NCI-H748 treated with DMSO at 0.1 percent for 48 hours (cell line): ENCODE results near the gene LEMD1.

Experiments used
- DNase-seq: peaks from one replicate; lab custom pipeline; 2025; lab: John Stamatoyannopoulos, UW

The LEMD1 gene, protein sequence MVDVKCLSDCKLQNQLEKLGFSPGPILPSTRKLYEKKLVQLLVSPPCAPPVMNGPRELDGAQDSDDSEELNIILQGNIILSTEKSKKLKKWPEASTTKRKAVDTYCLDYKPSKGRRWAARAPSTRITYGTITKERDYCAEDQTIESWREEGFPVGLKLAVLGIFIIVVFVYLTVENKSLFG

DNA sequence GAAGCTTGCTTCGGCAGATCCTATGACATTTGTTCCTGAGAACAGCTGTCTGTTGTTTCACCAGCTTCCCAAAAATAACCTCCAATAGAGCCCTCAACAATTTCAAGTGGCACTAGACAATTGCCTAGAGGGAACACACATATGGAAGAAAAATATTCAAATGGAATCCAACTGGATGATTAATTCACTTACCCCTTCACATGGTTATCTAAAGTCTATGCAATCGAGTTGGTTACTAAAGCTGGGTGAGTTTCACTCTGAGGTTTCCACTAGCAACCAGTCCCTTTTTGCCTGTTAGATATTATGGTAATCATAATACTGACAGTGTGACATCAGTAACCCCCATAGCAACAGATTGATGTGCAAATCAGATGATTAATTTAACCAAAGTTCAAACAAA lies at the start of gene LEMD1:
LEMD1 (minus strand) TSS at position 259 of the 400 bp plus-strand sequence. CDS start 1,520 bp downstream, outside the sequence.
- DNase-seq, result no peak

DNA sequence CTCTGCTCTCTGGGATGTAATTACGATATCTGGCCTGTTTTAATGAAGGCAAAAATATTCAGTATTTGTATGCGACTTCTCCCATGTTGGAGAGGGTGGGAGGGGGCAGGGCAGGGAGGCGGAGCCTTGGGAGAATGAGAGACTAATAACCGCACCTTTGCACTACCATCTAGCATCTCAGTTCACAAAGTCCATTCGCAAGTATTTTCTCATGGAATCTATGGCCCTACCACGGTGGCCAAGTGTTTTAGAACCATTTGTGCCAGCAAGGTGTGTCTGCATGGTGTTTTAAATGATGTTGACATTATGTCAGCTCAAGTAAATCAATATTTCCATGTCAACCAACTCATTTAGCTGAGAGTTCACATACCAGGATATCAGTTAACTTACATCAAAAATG lies 48.3 kb upstream of the LEMD1 start:
- DNase-seq, result no peak

DNA sequence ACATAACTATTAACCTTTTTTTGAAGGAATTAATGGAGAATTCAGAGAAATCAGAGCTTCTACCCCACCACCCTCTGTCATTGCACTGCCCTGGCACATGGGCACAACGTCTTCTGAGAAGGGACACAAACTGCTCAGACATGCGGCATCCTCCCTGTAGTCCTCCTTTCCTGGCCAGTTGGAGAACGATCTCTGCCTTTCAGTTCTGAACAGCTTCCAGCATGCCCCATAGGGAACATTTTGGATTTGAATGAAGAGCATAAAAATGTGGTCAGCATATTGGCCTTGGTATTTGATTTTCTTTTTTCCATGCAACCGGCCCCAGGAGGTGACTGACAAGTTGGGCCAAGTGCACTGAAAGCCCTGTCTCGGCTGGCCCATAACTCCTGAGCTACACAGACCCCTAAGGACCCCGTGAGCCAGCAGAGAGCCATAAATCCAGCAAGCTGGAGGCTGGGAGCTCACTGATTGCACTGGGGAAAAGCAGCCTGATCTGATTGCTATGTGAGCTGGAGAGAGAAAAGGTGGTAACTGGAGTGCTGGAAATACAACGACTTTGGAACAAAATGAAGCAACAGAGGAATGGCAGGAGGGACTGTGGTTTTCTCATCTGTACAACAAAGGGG lies 44.9 kb upstream of the LEMD1 start:
- no peak for DNase-seq

- DNase-seq, result no peak
These were observed 43.5 kb upstream of the LEMD1 start for GRCh38 chr1:205465392-205465791.

DNA sequence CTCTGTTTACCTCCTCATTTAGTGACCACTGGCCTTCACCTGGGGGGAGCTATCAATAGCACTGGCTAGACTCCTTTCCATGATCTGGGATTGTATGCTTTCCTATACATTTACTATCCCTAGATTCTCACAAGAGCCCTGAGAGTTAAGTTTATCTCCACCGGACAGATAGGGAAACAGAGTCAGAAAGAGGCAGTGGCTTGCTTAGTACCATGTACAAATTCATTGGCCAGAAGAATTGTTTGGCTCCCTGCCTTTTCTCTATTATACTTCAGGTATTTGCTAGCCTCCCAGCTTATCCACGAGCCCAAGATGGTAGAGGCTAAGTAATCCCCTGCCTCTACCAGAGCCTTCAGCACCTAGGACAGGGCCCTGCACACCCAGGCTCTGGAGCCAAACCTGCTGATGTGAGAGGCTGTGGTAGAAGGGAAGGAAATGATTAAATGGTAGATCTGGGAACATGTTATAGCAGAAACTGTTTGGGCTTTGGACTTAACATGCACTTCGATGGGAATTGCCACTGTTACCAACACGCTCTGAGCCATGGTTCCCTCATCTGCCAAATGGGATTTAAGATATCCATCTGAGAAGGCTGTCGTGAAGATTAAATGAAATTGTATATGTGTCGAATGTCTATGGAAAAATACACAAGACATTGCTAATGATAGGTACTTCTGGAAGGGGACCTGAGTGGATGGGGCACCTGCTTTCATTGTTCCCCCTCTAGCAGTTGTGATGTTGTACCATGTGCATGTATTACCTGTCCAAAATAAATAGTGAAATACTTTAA lies 37.1 kb upstream of the LEMD1 start:
- no peak for DNase-seq

DNA sequence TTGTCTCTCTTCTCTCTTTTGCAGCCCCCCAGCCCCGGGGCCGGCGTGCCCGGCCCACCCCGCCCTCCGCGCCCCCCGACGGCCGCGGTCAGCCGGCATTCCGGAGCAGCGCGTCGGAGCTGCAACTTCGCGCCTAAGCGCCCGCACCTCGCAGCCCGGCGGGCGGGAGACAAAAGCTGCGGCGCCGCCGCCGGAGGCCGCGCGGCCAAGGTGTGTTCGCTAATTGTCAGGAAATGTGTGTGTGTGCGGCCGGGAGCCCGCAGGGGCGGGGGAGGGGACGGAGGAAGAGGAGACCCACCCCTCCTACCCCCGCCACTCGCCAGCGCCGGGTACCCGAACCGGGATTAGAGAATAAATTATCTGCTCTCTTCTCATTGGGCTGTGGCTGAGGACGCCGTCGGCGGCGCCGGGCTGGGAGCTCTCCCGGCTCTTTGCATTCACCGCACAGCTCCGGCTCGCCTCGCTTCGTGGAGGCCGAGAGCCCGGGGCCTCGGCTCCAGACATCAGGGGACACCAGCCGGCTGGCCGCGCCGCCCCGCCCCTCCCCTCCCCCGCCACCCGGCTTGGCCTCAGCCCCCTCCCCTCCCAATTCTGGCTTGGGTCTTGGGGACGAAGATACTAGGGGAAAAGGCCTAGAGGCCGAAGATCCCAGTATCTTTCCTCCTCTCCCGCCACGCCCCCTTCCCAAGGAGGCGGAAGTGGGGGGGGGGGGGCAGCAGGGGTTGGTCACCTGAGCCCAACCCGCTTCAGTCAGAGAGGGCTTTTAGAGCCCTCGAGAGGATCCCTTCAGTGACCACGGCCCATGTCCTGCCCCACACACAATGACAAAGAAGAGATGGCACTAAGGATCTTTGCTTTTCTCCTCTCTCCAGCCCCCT lies 35.3 kb upstream of the LEMD1 start:
- DNase-seq, result peak; percentile 32

GRCh38 chr1:205456383-205456867 lies 34.6 kb upstream of the LEMD1 start:
- DNase-seq, result no peak

GRCh38 chr1:205455581-205456382 lies 33.9 kb upstream of the LEMD1 start, which contains the start of gene BLACAT1:
BLACAT1 (minus strand) TSS chr1:205456045.
- peak; percentile 9 for DNase-seq

DNA sequence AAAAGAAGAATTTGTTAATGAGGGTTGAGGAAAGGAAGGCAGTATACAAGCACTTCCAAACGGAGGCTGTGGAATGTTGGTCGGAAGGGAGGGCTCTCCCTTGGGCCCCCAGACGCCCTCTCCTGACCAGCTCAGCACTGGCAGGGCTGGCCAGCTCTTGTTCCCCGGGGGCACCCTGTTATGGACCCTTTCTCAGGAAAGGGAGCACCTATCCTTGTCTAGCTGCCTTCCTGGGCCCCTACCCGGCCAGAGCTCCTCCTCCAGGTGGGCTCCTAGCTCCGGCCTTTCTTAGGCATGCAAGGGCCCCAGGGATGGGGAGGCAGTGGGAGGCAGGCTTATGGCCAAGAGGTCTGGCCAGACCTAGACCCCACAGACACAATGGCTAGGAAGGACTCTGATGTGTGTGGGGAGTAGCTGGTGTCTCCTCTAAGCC lies 33.1 kb upstream of the LEMD1 start:
- no peak for DNase-seq

GRCh38 chr1:205453466-205453865 lies 31.6 kb upstream of the LEMD1 start:
- DNase-seq, result no peak

DNA sequence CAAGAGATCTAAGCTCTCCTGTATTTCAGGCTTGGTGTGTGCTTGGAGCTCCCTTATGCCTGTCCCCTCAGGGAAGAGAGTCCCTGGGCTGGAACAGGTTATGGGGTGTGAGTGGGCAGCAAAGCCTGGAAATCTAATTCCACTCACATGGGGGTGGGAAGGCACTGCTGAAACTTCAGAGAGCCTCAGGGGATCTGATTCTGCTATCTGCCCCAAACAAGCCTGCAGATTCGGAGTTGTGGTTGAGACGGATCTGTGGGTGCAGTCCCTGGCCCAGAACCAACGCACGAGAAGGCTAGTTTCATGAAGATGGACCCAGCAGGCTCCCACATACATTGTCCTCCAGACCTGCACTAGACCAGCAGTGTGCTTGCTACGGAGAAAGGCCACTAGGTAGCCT lies 31.1 kb upstream of the LEMD1 start:
- DNase-seq, result no peak

- no peak for DNase-seq
These were observed 30.5 kb upstream of the LEMD1 start for GRCh38 chr1:205452364-205452763.

DNA sequence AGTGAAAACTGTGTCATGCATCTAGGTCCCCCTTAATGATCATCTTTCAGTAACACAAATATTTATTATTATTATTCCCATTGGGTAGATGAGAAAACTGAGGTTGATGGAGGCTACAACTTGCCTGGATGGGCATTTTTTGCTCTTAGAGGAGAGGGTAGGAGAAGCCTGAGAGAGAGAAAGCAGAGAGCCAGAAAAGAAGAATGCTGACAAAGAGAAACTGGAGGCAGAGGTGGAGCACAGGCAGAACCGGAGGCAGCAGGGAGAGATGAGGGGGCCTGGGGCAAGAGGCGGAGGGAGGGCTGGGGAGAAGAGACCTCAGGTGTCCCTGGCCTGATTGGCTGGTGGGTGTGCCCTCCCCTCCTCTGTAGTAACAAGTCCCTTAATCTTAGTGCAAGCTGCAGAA lies 29.9 kb upstream of the LEMD1 start:
- no peak for DNase-seq

DNA sequence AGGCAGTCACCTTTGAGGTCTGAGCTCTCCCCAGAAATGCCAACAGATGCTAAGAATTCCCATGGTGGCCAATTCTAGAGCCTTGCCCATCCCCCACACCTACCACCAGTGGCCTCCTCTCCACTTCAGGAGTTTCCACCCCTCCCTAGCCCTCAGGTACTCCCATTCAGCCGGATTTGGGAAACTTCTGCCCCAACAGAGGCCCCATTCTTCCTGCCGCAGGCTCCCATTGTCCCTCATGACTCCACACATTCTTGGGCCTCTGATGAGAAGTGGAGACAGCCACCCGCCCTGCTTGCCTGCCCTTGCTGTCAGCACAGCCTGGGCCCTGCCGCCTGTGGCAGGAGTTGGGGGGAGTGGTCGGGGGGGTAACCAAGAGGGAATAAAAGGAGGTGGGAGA lies 29.3 kb upstream of the LEMD1 start:
- no peak for DNase-seq

- DNase-seq, result no peak
These were observed 28.6 kb upstream of the LEMD1 start for GRCh38 chr1:205450448-205450847.

DNA sequence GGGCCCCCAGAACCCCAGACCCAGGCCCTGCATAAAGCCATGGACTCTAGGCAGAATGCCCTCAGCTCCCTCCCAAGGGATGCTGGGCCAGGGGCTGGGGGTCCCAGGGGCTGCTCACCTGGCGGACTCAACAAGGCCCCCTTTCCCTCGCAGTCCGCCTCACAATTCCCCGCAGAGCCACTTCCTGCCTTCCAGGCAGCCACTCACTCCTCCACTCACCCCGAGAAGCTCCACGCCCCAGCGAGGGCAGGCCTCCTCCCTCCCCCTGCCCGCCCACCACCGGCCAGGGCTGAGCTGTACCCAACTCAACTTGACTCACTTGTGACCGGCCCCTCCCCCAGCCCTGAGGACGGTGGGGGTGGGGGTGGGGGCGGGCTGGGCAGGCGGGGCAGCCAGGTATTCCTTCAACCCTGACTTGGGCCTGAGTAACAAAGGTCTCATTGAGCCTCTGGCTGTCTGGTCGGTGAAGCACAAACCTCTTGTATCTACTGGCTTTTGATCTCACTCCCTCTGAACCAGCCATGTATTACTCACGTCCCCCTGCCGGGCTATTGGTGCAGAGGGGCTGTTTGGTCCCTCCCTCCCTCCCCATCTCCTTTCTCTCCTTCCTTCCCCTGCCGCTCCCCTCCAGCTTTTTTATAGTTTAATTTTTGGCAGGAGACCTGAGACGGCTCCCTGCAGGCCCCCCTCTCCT lies 28.0 kb upstream of the LEMD1 start:
- DNase-seq, result no peak

DNA sequence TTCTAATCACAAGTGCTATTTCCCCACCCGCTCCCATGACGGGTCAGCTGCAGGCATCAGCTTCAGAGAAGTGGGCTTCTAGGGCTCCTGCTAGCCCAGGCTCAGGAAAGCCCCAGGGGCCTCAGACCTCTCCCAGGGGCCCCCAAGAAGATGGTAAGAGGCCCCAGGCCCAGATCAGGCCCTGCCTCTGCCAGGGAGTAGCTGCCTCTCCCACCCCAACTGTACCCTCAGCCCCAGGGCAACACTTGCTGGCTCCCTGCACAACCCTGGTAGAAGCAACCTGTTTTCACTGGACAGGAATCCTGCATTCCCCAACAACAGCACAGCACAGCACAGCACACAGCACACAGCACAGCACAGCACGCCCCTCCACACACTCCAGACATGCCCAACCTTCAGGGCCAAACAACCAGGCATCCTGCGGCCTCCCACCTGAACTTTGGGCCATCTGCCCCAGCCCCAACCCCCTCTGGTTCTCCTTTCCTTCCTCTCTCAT lies 27.4 kb upstream of the LEMD1 start:
- no peak for DNase-seq

DNA sequence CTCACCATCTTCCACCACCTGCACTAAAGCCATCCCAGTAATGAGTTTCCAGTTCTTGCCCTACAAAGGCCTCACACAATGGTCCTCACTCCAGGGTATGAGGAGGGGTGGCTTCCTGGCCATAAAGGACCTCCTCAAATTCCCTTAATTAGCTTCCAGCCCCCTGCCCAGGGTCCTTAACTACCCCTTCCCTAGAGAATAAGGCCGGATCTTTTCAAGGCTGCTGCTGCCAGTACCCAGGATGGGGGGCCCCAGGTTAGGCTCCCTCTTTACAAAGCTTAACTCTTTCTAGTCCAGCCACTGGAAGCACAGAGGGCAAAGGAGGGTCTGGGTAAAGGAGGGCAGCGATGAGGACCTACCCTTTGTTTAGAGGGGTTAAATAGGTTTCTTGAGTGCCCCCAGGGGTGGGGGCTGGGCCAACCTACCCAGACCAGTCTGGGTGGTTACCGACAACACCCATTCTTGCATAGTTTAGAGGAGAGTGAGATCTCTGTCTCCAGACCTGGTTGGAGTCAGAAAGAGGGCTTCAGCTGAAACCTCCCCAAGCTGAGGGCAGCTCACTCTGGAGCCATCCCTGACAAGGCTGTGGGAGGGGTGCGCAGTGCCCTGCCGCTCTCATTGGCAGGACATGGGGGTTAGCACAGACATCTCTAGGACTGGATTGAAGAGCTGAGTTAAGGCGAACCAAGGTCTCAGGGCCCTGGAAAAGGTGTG lies 26.8 kb upstream of the LEMD1 start:
- DNase-seq, result no peak

GRCh38 chr1:205447457-205448341 lies 25.8 kb upstream of the LEMD1 start:
- DNase-seq, result no peak
